Osteoblast (primary cell): ENCODE measurements around the gene LZTFL1. TPM values are rescaled to one million over a fixed set of nuclear protein-coding genes. Genes with fewer than 3 reads are reported as not detected.

ENCODE experiments used
- DNase-seq: peaks from one replicate; pipeline ENCODE4 v3.0.0; 2011; ENCODE audit warnings: low spot score, mixed read lengths; ENCODE audit not compliant: insufficient read length; ENCODE audit errors: missing footprints
- H2AFZ ChIP-seq: 2 replicates; pipeline ENCODE4 v1.6.0; 2011; ENCODE audit warnings: mild to moderate bottlenecking, low read length
- H3K27ac ChIP-seq: 2 replicates; pipeline ENCODE4 v1.5.1; 2011; ENCODE audit warnings: mild to moderate bottlenecking, low read depth, low read length, moderate library complexity
- H3K27me3 ChIP-seq: 2 replicates; pipeline ENCODE4 v1.6.0; 2012; ENCODE audit warnings: mild to moderate bottlenecking, control low read depth, inconsistent platforms, low read length, moderate library complexity; ENCODE audit not compliant: insufficient read depth
- H3K36me3 ChIP-seq: 2 replicates; pipeline ENCODE4 v1.5.1; 2011; ENCODE audit warnings: mild to moderate bottlenecking, low read length, control low read depth, moderate library complexity; ENCODE audit not compliant: insufficient read depth
- H3K4me1 ChIP-seq: 2 replicates; pipeline ENCODE4 v1.5.1; 2011; ENCODE audit warnings: mild to moderate bottlenecking, low read length, control low read depth, moderate library complexity; ENCODE audit not compliant: insufficient read depth
- H3K4me2 ChIP-seq: 2 replicates; pipeline ENCODE4 v1.6.0; 2011; ENCODE audit warnings: mild to moderate bottlenecking, low read length; ENCODE audit not compliant: insufficient read depth
- H3K4me3 ChIP-seq: fragments of 200-600 bp; sonication (generic); 3 replicates; pipeline ENCODE4 v1.5.1; 2012; ENCODE audit warnings: mild to moderate bottlenecking, low read length, inconsistent platforms; ENCODE audit not compliant: insufficient read depth
- H3K79me2 ChIP-seq: 2 replicates; pipeline ENCODE4 v1.6.0; 2012; ENCODE audit warnings: mild to moderate bottlenecking, low read length, control low read depth, inconsistent platforms; ENCODE audit not compliant: insufficient read depth
- H3K9me3 ChIP-seq: 2 replicates; pipeline ENCODE4 v1.5.1; 2011; ENCODE audit warnings: low read depth, low read length, control low read depth
- H4K20me1 ChIP-seq: 2 replicates; pipeline ENCODE4 v1.6.0; 2012; ENCODE audit warnings: mild to moderate bottlenecking, low read length, control low read depth; ENCODE audit not compliant: insufficient read depth
- CTCF ChIP-seq: IDR thresholded peaks from 2 replicates; pipeline ENCODE4 v1.5.1; 2011; ENCODE audit warnings: mild to moderate bottlenecking, low read depth, low read length, moderate library complexity; ENCODE audit errors: extremely low read depth
- total RNA-seq: library from RNA; depleted of rRNA; stranded (reverse); fragments of >200 nt; gene quantifications from 2 replicates; pipeline ENCODE4 v1.2.3, GENCODE V29; 2012

Gene LZTFL1
- total RNA-seq, 1 donor: 26.1 TPM

GRCh38 chr3:45865563-45865962, 23.6 kb upstream of the LZTFL1 start:
- peaks cover 53% of the 10 kb centered on the region for H3K27me3 ChIP-seq
- no peaks in the 10 kb centered on the region for H3K79me2 ChIP-seq
- no peak overlapping the region for H3K27ac ChIP-seq
- peaks cover 6% of the 10 kb centered on the region for H3K9me3 ChIP-seq
- no peaks in the 10 kb centered on the region for H3K36me3 ChIP-seq
- H3K4me2 ChIP-seq: no peak overlapping the region
- no peak for DNase-seq
- no peak overlapping the region for H3K4me3 ChIP-seq
- no peaks in the 10 kb centered on the region for H3K4me1 ChIP-seq
- no peak overlapping the region for H2AFZ ChIP-seq
- TF ChIP-seq CTCF: no peak
- no peaks in the 10 kb centered on the region for H4K20me1 ChIP-seq

- Histone ChIP-seq H4K20me1 (no peaks in the 10 kb centered on the region), H3K4me3 (no peak overlapping the region), H3K27me3 (peaks cover 53% of the 10 kb centered on the region), H3K4me2 (no peak overlapping the region), H3K9me3 (peaks cover 6% of the 10 kb centered on the region), H3K27ac (no peak overlapping the region), H3K4me1 (no peaks in the 10 kb centered on the region), H3K36me3 (no peaks in the 10 kb centered on the region), H2AFZ (no peak overlapping the region), H3K79me2 (no peaks in the 10 kb centered on the region)
- TF ChIP-seq CTCF: no peak
- DNase-seq: no peak
These were observed 23.0 kb upstream of the LZTFL1 start for GRCh38 chr3:45864760-45865519.

- peaks cover 58% of the 10 kb centered on the region for H3K27me3 ChIP-seq
- H3K36me3 ChIP-seq: no peaks in the 10 kb centered on the region
- H3K79me2 ChIP-seq: no peaks in the 10 kb centered on the region
- no peaks in the 10 kb centered on the region for H3K4me1 ChIP-seq
- H2AFZ ChIP-seq: no peak overlapping the region
- no peak overlapping the region for H3K4me2 ChIP-seq
- DNase-seq: no peak
- H3K4me3 ChIP-seq: no peak overlapping the region
- TF ChIP-seq CTCF: no peak
- peaks cover 6% of the 10 kb centered on the region for H3K9me3 ChIP-seq
- no peak overlapping the region for H3K27ac ChIP-seq
- H4K20me1 ChIP-seq: no peaks in the 10 kb centered on the region
These were observed 19.3 kb upstream of the LZTFL1 start for GRCh38 chr3:45861043-45861719.

- H3K9me3 ChIP-seq: peaks cover 6% of the 10 kb centered on the region
- no peak overlapping the region for H2AFZ ChIP-seq
- no peak for TF ChIP-seq CTCF
- no peak overlapping the region for H3K4me3 ChIP-seq
- H4K20me1 ChIP-seq: no peaks in the 10 kb centered on the region
- no peaks in the 10 kb centered on the region for H3K36me3 ChIP-seq
- DNase-seq: no peak
- peaks cover 53% of the 10 kb centered on the region for H3K27me3 ChIP-seq
- no peaks in the 10 kb centered on the region for H3K4me1 ChIP-seq
- no peak overlapping the region for H3K4me2 ChIP-seq
- no peak overlapping the region for H3K27ac ChIP-seq
- H3K79me2 ChIP-seq: no peaks in the 10 kb centered on the region
These were observed 18.6 kb upstream of the LZTFL1 start for GRCh38 chr3:45860481-45860880.
